ENCODE data around the gene SLC16A8. TPM values are rescaled to one million over a fixed set of nuclear protein-coding genes. Genes with fewer than 3 reads are reported as not detected.
A peak's percentile ranks its signal among the peaks of the same experiment; 100 is the strongest.

The SLC16A8 gene
- total RNA-seq, 2 donors from 2014 or later, result 0.57 to 1.1 TPM

DNA sequence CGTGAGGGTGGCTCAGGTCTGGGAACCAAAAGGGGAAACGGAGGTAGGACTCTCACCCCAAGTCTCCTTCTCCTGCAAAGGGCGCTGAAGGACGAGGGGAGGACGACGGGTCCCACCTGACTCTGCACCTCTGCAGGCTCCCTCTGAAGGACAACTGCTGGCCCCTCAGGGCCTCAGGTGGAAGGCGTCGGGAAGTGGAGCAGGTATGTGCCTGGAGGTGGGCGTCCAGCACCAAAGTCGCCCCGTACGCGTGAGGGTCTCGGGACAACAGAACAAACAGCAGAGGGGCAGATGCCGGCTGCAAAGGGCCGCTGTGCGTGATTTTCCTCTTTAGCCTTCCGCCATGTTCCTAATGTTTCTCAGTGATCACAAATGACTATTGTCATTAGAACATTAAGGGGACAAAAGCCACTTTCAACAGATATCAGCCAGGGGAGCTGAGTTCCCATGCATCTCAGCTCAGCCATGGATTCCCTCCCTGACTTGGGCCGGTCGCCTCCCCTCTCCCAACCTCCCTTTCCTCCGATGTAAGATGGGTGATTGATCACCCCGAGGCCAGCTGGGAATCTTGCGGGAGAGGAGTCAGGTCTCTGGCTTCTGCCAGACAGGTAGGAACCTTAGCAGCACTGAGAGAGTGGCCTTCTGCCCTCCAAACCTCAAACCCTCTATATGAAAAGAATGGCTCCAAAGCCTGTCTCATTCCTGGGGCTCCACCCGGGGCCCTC, 836 bp downstream of the SLC16A8 start:
- no peak overlapping the region for H3K4me3 Mint-ChIP-seq
- no peak overlapping the region for H3K9ac ChIP-seq (ENCODE audit: extremely low read depth, low read length, poor library complexity, severe bottlenecking)
- H3K4me1 Mint-ChIP-seq, result peaks cover 4% of the 10 kb centered on the region
- H3K27me3 ChIP-seq (ENCODE audit: control insufficient read depth, insufficient read depth, low read length, poor library complexity, severe bottlenecking), result peaks cover 27% of the 10 kb centered on the region
- no peaks in the 10 kb centered on the region for H3K9me3 ChIP-seq (ENCODE audit: control insufficient read depth, low read length)
- no peaks in the 10 kb centered on the region for H3K9me3 Mint-ChIP-seq
- H3K27ac ChIP-seq (ENCODE audit: low read depth, low read length), result no peak overlapping the region
- peaks cover 7% of the 10 kb centered on the region for H3K4me1 ChIP-seq (ENCODE audit: control insufficient read depth, insufficient read depth, low read length)
- H3K27ac Mint-ChIP-seq, result no peak overlapping the region
- H3K36me3 Mint-ChIP-seq (ENCODE audit: low read depth), result no peaks in the 10 kb centered on the region
- H3K4me3 ChIP-seq (ENCODE audit: low read length), result no peak overlapping the region
- WGBS, 2 experiments (ENCODE audit: insufficient coverage in 1 of 2, insufficient read length in 1 of 2), result 93 to 95% methylated on average over 17 to 24 of the region's 24 CpGs
- no peaks in the 10 kb centered on the region for H3K36me3 ChIP-seq (ENCODE audit: control insufficient read depth, insufficient read depth, low read length)
- peaks cover 45% of the 10 kb centered on the region for H3K27me3 Mint-ChIP-seq (ENCODE audit: insufficient read depth)
- TF ChIP-seq, protein P1, sequence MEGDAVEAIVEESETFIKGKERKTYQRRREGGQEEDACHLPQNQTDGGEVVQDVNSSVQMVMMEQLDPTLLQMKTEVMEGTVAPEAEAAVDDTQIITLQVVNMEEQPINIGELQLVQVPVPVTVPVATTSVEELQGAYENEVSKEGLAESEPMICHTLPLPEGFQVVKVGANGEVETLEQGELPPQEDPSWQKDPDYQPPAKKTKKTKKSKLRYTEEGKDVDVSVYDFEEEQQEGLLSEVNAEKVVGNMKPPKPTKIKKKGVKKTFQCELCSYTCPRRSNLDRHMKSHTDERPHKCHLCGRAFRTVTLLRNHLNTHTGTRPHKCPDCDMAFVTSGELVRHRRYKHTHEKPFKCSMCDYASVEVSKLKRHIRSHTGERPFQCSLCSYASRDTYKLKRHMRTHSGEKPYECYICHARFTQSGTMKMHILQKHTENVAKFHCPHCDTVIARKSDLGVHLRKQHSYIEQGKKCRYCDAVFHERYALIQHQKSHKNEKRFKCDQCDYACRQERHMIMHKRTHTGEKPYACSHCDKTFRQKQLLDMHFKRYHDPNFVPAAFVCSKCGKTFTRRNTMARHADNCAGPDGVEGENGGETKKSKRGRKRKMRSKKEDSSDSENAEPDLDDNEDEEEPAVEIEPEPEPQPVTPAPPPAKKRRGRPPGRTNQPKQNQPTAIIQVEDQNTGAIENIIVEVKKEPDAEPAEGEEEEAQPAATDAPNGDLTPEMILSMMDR (conservative IDR thresholded peaks at IDR 0.05), result no peak
- peak; percentile 47 for DNase-seq

DNA sequence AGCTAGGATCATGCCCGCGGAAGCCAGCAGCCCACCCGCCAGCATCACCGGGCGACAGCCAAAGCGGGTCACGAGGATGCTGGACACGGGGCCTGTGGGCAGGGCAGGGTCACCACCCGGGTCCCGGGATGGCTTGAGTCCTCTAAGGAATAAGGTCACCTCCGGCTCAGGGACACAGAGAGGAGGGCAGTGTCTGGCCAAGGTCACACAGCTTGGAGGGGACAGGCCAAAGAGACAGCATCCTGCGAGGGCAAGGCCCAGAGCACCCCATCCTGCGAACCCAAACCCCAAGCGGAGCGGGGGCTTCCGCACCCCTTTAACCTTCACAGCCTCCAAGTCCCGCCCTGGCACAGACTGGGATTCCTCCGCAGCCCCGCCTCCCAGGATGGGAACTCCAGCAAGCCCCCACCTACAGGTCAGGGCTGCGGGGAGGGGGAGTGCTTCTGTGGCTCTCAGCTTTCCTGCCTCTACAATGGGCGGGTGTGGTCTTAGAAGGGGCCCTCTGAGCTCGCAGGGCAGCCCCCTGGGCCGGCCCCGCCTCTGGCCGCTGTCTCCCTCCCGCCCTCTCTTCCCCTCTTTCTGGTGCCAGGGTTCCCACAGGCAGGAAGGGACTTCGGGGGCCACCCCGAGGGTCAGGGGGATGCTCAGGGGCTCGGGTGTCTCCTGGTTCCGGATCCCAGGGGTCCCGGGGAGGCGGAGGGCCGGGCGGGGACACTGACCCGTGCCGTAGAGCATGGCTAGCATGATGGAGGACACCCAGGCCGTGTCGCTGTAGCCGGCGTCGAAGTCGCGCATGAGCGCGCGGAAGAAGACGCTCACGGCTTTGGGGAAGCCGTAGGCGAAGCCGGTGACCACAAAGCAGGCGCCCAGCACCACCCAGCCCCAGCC, 1.8 kb downstream of the SLC16A8 start:
- 70 to 88% methylated on average over 30 to 52 of the region's 52 CpGs for WGBS, 2 experiments (ENCODE audit: insufficient coverage in 1 of 2, insufficient read length in 1 of 2)
- Histone ChIP-seq H3K4me3 (ENCODE audit: low read length) (no peak overlapping the region), H3K27ac (ENCODE audit: low read depth, low read length) (no peak overlapping the region), H3K4me1 (ENCODE audit: control insufficient read depth, insufficient read depth, low read length) (peaks cover 7% of the 10 kb centered on the region), H3K9ac (ENCODE audit: extremely low read depth, low read length, poor library complexity, severe bottlenecking) (no peak overlapping the region), H3K27me3 (ENCODE audit: control insufficient read depth, insufficient read depth, low read length, poor library complexity, severe bottlenecking) (peaks cover 27% of the 10 kb centered on the region), H3K36me3 (ENCODE audit: control insufficient read depth, insufficient read depth, low read length) (no peaks in the 10 kb centered on the region), H3K9me3 (ENCODE audit: control insufficient read depth, low read length) (no peaks in the 10 kb centered on the region)
- peaks cover 4% of the 10 kb centered on the region for H3K4me1 Mint-ChIP-seq
- H3K27ac Mint-ChIP-seq, result no peak overlapping the region
- no peaks in the 10 kb centered on the region for H3K36me3 Mint-ChIP-seq (ENCODE audit: low read depth)
- peak; percentile 67 for DNase-seq
- peaks cover 39% of the 10 kb centered on the region for H3K27me3 Mint-ChIP-seq (ENCODE audit: insufficient read depth)
- no peaks in the 10 kb centered on the region for H3K9me3 Mint-ChIP-seq
- no peak overlapping the region for H3K4me3 Mint-ChIP-seq
- TF ChIP-seq, protein P1 (conservative IDR thresholded peaks at IDR 0.05), result no peak

DNA sequence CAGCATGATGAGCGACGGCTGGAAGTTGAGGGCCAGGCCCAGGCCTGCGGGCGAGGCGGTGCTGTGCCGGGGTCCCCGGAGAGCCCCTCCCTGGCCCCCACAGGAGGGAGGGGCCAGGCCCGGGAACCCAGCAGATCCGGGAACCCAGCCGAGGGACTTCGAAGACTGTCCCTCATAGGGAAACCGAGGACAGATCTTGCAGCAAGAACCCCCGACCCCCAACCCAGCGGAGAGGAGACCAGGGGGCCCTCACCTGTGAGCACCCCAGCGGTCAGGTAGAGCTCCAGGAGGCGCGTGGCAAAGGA, 2.4 kb downstream of the SLC16A8 start:
- 43 to 52% methylated on average over 15 to 17 of the region's 17 CpGs for WGBS, 2 experiments (ENCODE audit: insufficient coverage in 1 of 2, insufficient read length in 1 of 2)

More for the DNA sequence above, 2.4 kb downstream of the SLC16A8 start:
- TF ChIP-seq, protein P1 (conservative IDR thresholded peaks at IDR 0.05), result no peak
- H3K9me3 Mint-ChIP-seq, result no peaks in the 10 kb centered on the region
- peaks cover 39% of the 10 kb centered on the region for H3K27me3 Mint-ChIP-seq (ENCODE audit: insufficient read depth)
- Histone ChIP-seq H3K36me3 (ENCODE audit: control insufficient read depth, insufficient read depth, low read length) (no peaks in the 10 kb centered on the region), H3K27ac (ENCODE audit: low read depth, low read length) (no peak overlapping the region), H3K4me3 (ENCODE audit: low read length) (no peak overlapping the region), H3K9me3 (ENCODE audit: control insufficient read depth, low read length) (no peaks in the 10 kb centered on the region), H3K4me1 (ENCODE audit: control insufficient read depth, insufficient read depth, low read length) (peaks cover 7% of the 10 kb centered on the region), H3K27me3 (ENCODE audit: control insufficient read depth, insufficient read depth, low read length, poor library complexity, severe bottlenecking) (peaks cover 27% of the 10 kb centered on the region), H3K9ac (ENCODE audit: extremely low read depth, low read length, poor library complexity, severe bottlenecking) (no peak overlapping the region)
- H3K4me1 Mint-ChIP-seq, result peaks cover 4% of the 10 kb centered on the region
- no peak overlapping the region for H3K4me3 Mint-ChIP-seq
- H3K27ac Mint-ChIP-seq, result no peak overlapping the region
- DNase-seq, result no peak
- no peaks in the 10 kb centered on the region for H3K36me3 Mint-ChIP-seq (ENCODE audit: low read depth)

All from endodermal cell (in vitro differentiated cells).